CD8-positive, alpha-beta memory T cell (primary cell): Measurements from ENCODE around the gene SOX9. TPM values are rescaled to one million over a fixed set of nuclear protein-coding genes. Genes with fewer than 3 reads are reported as not detected.
"Not testable (repeated sequence)": the region's sequence is repeated elsewhere in the genome, so short reads cannot be mapped to it uniquely, and the experiment has no call there.

ENCODE experiments used
- CTCF ChIA-PET: fragments of 350-600 bp; sonication (Branson Sonifier 250); formaldehyde crosslinking; loops from one replicate; lab custom pipeline; 2021; ENCODE audit warnings: antibody characterized with exemption; lab: Charles Lee
- POLR2A ChIA-PET: fragments of 350-600 bp; sonication (Branson Sonifier 250); formaldehyde crosslinking; loops from one replicate; lab custom pipeline; 2021; ENCODE audit warnings: antibody characterized with exemption; lab: Charles Lee
- DNase-seq, 5 donors: peaks; one replicate each; pipeline versions ENCODE4 v3.0.0 to v3.0.0-alpha.2; 2020 to 2022; ENCODE audit warnings: mixed read lengths in 1 of 5
- H3K27ac ChIP-seq: one replicate; pipeline ENCODE4 v1.7.0; 2013; ENCODE audit warnings: low read depth, mild to moderate bottlenecking, low read length, moderate library complexity
- H3K27me3 ChIP-seq: 2 replicates; pipeline ENCODE4 v1.7.0; 2013; ENCODE audit warnings: low read length, mild to moderate bottlenecking; ENCODE audit not compliant: insufficient read depth, poor library complexity, severe bottlenecking
- H3K36me3 ChIP-seq: 2 replicates; pipeline ENCODE4 v1.7.0; 2013; ENCODE audit warnings: mild to moderate bottlenecking, low read length, moderate library complexity; ENCODE audit not compliant: insufficient read depth
- H3K4me1 ChIP-seq: 2 replicates; pipeline ENCODE4 v1.7.0; 2013; ENCODE audit warnings: mild to moderate bottlenecking, low read length, moderate library complexity; ENCODE audit not compliant: insufficient read depth
- H3K4me3 ChIP-seq: 2 replicates; pipeline ENCODE4 v1.7.0; 2013; ENCODE audit warnings: mild to moderate bottlenecking, low read length
- H3K9me3 ChIP-seq: 2 replicates; pipeline ENCODE4 v1.7.0; 2013; ENCODE audit warnings: mild to moderate bottlenecking, low read length
- H3K27ac Mint-ChIP-seq, 8 donors: one replicate each; pipeline ENCODE4 v1.8.0; 2020 to 2021; ENCODE audit warnings: mixed read lengths in 8 of 8, mild to moderate bottlenecking in 6 of 8, inconsistent platforms in 3 of 8, moderate library complexity in 3 of 8
- H3K27me3 Mint-ChIP-seq, 2 donors: one replicate each; pipeline ENCODE4 v1.8.0; 2020 to 2021; ENCODE audit warnings: mixed read lengths in 2 of 2, mild to moderate bottlenecking in 1 of 2, moderate library complexity in 1 of 2
- H3K36me3 Mint-ChIP-seq, 3 donors: one replicate each; pipeline ENCODE4 v1.8.0; 2020 to 2021; ENCODE audit warnings: mixed read lengths in 3 of 3, inconsistent platforms in 1 of 3, mild to moderate bottlenecking in 1 of 3
- H3K4me1 Mint-ChIP-seq, 3 donors: one replicate each; pipeline ENCODE4 v1.8.0; 2020 to 2021; ENCODE audit warnings: mixed read lengths in 3 of 3, inconsistent platforms in 1 of 3, mild to moderate bottlenecking in 1 of 3
- H3K4me3 Mint-ChIP-seq, 7 donors: one replicate each; pipeline ENCODE4 v1.8.0; 2020 to 2021; ENCODE audit warnings: mixed read lengths in 7 of 7, mild to moderate bottlenecking in 6 of 7, moderate library complexity in 4 of 7, inconsistent platforms in 2 of 7
- H3K9me3 Mint-ChIP-seq, 5 donors: one replicate each; pipeline ENCODE4 v1.8.0; 2020 to 2022; ENCODE audit warnings: mixed read lengths in 5 of 5, mild to moderate bottlenecking in 3 of 5, moderate library complexity in 2 of 5, inconsistent platforms in 1 of 5
- polyA plus RNA-seq: library from polyadenylated mRNA; unstranded; fragments of 300-500 nt; fragmentation: Illumina TruSeq; gene quantifications from one replicate; pipeline ENCODE4 v1.2.3, GENCODE V29; 2021
- total RNA-seq, 2 experiments: library from RNA; stranded (reverse); gene quantifications; one replicate each; pipeline ENCODE4 v1.2.3, GENCODE V29; 2021

SOX9 gene
- total and polyA plus RNA-seq, 3 experiments from 2014 or later, result not detected

- peaks cover 0 to 12% (median 3%) of the 10 kb centered on the region in 5 donors for H3K9me3 Mint-ChIP-seq
- no peaks in the 10 kb centered on the region for H3K36me3 Mint-ChIP-seq
- H3K4me3 ChIP-seq, result no peak overlapping the region
- H3K36me3 ChIP-seq, result no peaks in the 10 kb centered on the region
- H3K27me3 Mint-ChIP-seq, result peaks cover 2 to 3% of the 10 kb centered on the region in 2 donors
- no peaks in the 10 kb centered on the region for H3K4me1 ChIP-seq
- ChIA-PET POLR2A (no interaction called here), CTCF (no interaction called here)
- DNase-seq, result no peak
- H3K4me1 Mint-ChIP-seq, result no peaks in the 10 kb centered on the region
- H3K27me3 ChIP-seq, result no peaks in the 10 kb centered on the region
- no peak overlapping the region for H3K27ac ChIP-seq
- H3K9me3 ChIP-seq, result no peaks in the 10 kb centered on the region
- no peak overlapping the region for H3K27ac Mint-ChIP-seq
- no peak overlapping the region for H3K4me3 Mint-ChIP-seq
Measured at GRCh38 chr17:72102366-72102765, 18.5 kb upstream of the SOX9 start.

- H3K9me3 Mint-ChIP-seq, result peaks cover 0 to 10% (median 3%) of the 10 kb centered on the region in 5 donors
- H3K27me3 Mint-ChIP-seq, result peaks cover 0 to 7% of the 10 kb centered on the region in 2 donors
- no peak for DNase-seq
- no peaks in the 10 kb centered on the region for H3K36me3 ChIP-seq
- POLR2A ChIA-PET, result no interaction called here
- no peaks in the 10 kb centered on the region for H3K9me3 ChIP-seq
- no peak overlapping the region for H3K4me3 Mint-ChIP-seq
- H3K27ac ChIP-seq, result no peak overlapping the region
- H3K4me1 ChIP-seq, result no peaks in the 10 kb centered on the region
- CTCF ChIA-PET, result no interaction called here
- no peaks in the 10 kb centered on the region for H3K27me3 ChIP-seq
- H3K4me1 Mint-ChIP-seq, result no peaks in the 10 kb centered on the region
- H3K36me3 Mint-ChIP-seq, result no peaks in the 10 kb centered on the region
- no peak overlapping the region for H3K4me3 ChIP-seq
- no peak overlapping the region for H3K27ac Mint-ChIP-seq
Measured at GRCh38 chr17:72104164-72104862, 16.5 kb upstream of the SOX9 start.

DNA sequence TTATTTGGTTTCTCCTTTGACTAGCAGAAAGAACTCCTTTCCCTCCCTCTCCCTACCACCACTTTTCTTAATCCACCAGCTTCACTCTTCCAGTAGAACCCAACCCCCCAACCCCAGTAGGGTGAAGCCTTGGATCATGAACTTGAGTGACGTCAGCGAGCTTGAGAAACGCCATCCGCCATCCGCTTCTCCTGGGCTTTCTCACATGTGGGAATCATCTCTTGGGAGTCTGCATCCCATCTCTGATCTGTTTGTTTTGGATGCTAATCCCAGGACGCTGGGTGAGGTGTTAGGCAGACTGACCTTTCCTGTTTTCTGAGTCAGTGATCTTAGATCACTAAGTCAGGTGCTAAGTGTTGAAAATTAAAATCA lies 16.0 kb upstream of the SOX9 start:
- peaks cover 0 to 10% (median 3%) of the 10 kb centered on the region in 5 donors for H3K9me3 Mint-ChIP-seq
- H3K4me1 Mint-ChIP-seq, result peaks cover 0 to under 1% (median 0%) of the 10 kb centered on the region in 3 donors
- Histone ChIP-seq H3K36me3 (no peaks in the 10 kb centered on the region), H3K27me3 (no peaks in the 10 kb centered on the region), H3K9me3 (no peaks in the 10 kb centered on the region), H3K27ac (no peak overlapping the region), H3K4me1 (no peaks in the 10 kb centered on the region), H3K4me3 (no peak overlapping the region)
- peaks cover 0 to 7% of the 10 kb centered on the region in 2 donors for H3K27me3 Mint-ChIP-seq
- POLR2A ChIA-PET, result no interaction called here
- CTCF ChIA-PET, result no interaction called here
- H3K36me3 Mint-ChIP-seq, result no peaks in the 10 kb centered on the region
- no peak overlapping the region for H3K4me3 Mint-ChIP-seq
- DNase-seq, result no peak
- no peak overlapping the region for H3K27ac Mint-ChIP-seq

GRCh38 chr17:72107100-72107499 lies 13.7 kb upstream of the SOX9 start:
- Mint-ChIP-seq H3K4me1 (peaks cover 0 to 6% (median 2%) of the 10 kb centered on the region in 3 donors), H3K4me3 (no peak overlapping the region), H3K9me3 (peaks cover 0 to 7% (median 3%) of the 10 kb centered on the region in 5 donors), H3K27me3 (peaks cover 1 to 7% of the 10 kb centered on the region in 2 donors), H3K36me3 (no peaks in the 10 kb centered on the region), H3K27ac (no peak overlapping the region)
- Histone ChIP-seq H3K27ac (no peak overlapping the region), H3K36me3 (no peaks in the 10 kb centered on the region), H3K9me3 (no peaks in the 10 kb centered on the region), H3K4me3 (no peak overlapping the region), H3K27me3 (no peaks in the 10 kb centered on the region), H3K4me1 (no peaks in the 10 kb centered on the region)
- ChIA-PET POLR2A (no interaction called here), CTCF (no interaction called here)
- DNase-seq, result no peak

GRCh38 chr17:72110231-72110941 lies 10.4 kb upstream of the SOX9 start:
- H3K9me3 ChIP-seq, result no peaks in the 10 kb centered on the region
- CTCF ChIA-PET, result no interaction called here
- no peak for DNase-seq
- H3K27ac ChIP-seq, result no peak overlapping the region
- no peaks in the 10 kb centered on the region for H3K4me1 ChIP-seq
- peaks cover 11 to 31% of the 10 kb centered on the region in 2 donors for H3K27me3 Mint-ChIP-seq
- no peaks in the 10 kb centered on the region for H3K36me3 Mint-ChIP-seq
- POLR2A ChIA-PET, result no interaction called here
- H3K4me3 Mint-ChIP-seq, result no peak overlapping the region
- H3K4me3 ChIP-seq, result no peak overlapping the region
- peaks cover 0 to 3% (median 3%) of the 10 kb centered on the region in 5 donors for H3K9me3 Mint-ChIP-seq
- peaks cover 2 to 6% (median 2%) of the 10 kb centered on the region in 3 donors for H3K4me1 Mint-ChIP-seq
- no peaks in the 10 kb centered on the region for H3K27me3 ChIP-seq
- H3K27ac Mint-ChIP-seq, result no peak overlapping the region
- no peaks in the 10 kb centered on the region for H3K36me3 ChIP-seq

- ChIA-PET CTCF (no interaction called here), POLR2A (no interaction called here)
Measured at GRCh38 chr17:72110942-72111318, 9.9 kb upstream of the SOX9 start.

GRCh38 chr17:72111336-72111923 lies 9.4 kb upstream of the SOX9 start:
- Histone ChIP-seq H3K4me1 (no peaks in the 10 kb centered on the region), H3K4me3 (no peak overlapping the region), H3K27ac (no peak overlapping the region), H3K9me3 (no peaks in the 10 kb centered on the region), H3K27me3 (peaks cover 3% of the 10 kb centered on the region), H3K36me3 (no peaks in the 10 kb centered on the region)
- DNase-seq, result no peak
- CTCF ChIA-PET, result no interaction called here
- no peaks in the 10 kb centered on the region for H3K36me3 Mint-ChIP-seq
- H3K4me3 Mint-ChIP-seq, result no peak overlapping the region
- peaks cover 3 to 6% (median 4%) of the 10 kb centered on the region in 3 donors for H3K4me1 Mint-ChIP-seq
- POLR2A ChIA-PET, result no interaction called here
- H3K9me3 Mint-ChIP-seq, result peaks cover 0 to 3% (median 3%) of the 10 kb centered on the region in 5 donors
- peaks cover 15 to 36% of the 10 kb centered on the region in 2 donors for H3K27me3 Mint-ChIP-seq
- peak overlapping the region in 1 of 8 donors; percentile 67 for H3K27ac Mint-ChIP-seq

More at GRCh38 chr17:72110942-72111318, 9.9 kb upstream of the SOX9 start:
- no peaks in the 10 kb centered on the region for H3K9me3 ChIP-seq
- no peak overlapping the region for H3K4me3 ChIP-seq
- Mint-ChIP-seq H3K9me3 (peaks cover 0 to 3% (median 3%) of the 10 kb centered on the region in 5 donors), H3K27me3 (peaks cover 13 to 33% of the 10 kb centered on the region in 2 donors), H3K4me3 (no peak overlapping the region), H3K36me3 (no peaks in the 10 kb centered on the region), H3K4me1 (peaks cover 2 to 6% (median 3%) of the 10 kb centered on the region in 3 donors), H3K27ac (no peak overlapping the region)
- H3K4me1 ChIP-seq, result no peaks in the 10 kb centered on the region
- no peaks in the 10 kb centered on the region for H3K36me3 ChIP-seq
- no peak overlapping the region for H3K27ac ChIP-seq
- no peak for DNase-seq
- H3K27me3 ChIP-seq, result no peaks in the 10 kb centered on the region

- H3K9me3 ChIP-seq, H3K4me1 Mint-ChIP-seq, H3K4me3 Mint-ChIP-seq, H3K36me3 Mint-ChIP-seq, H3K36me3 ChIP-seq, H3K27ac Mint-ChIP-seq, H3K27ac ChIP-seq, H3K4me1 ChIP-seq, H3K9me3 Mint-ChIP-seq, H3K27me3 ChIP-seq, POLR2A ChIA-PET, H3K4me3 ChIP-seq, CTCF ChIA-PET, DNase-seq: not testable (repeated sequence)
- H3K27me3 Mint-ChIP-seq, result peaks cover 19 to 39% of the 10 kb centered on the region in 2 donors
Measured at GRCh38 chr17:72111926-72112325, 8.9 kb upstream of the SOX9 start.
